Measurements from ENCODE around the gene GPR42.
"Not testable (repeated sequence)": the region's sequence is repeated elsewhere in the genome, so short reads cannot be mapped to it uniquely, and the experiment has no call there.

GRCh38 chr19:35360081-35360480, 10.8 kb upstream of the GPR42 start:
- TF ChIP-seq POLR2A (IDR thresholded peaks at IDR 0.05): not testable (repeated sequence)
- TF ChIP-seq, protein P1, sequence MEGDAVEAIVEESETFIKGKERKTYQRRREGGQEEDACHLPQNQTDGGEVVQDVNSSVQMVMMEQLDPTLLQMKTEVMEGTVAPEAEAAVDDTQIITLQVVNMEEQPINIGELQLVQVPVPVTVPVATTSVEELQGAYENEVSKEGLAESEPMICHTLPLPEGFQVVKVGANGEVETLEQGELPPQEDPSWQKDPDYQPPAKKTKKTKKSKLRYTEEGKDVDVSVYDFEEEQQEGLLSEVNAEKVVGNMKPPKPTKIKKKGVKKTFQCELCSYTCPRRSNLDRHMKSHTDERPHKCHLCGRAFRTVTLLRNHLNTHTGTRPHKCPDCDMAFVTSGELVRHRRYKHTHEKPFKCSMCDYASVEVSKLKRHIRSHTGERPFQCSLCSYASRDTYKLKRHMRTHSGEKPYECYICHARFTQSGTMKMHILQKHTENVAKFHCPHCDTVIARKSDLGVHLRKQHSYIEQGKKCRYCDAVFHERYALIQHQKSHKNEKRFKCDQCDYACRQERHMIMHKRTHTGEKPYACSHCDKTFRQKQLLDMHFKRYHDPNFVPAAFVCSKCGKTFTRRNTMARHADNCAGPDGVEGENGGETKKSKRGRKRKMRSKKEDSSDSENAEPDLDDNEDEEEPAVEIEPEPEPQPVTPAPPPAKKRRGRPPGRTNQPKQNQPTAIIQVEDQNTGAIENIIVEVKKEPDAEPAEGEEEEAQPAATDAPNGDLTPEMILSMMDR (IDR thresholded peaks at IDR 0.05): not testable (repeated sequence)

Data from suprapubic skin (tissue), 3 donors.